Brain pericyte (primary cell): ENCODE measurements around the gene PPM1L.
A peak's percentile ranks its signal among the peaks of the same experiment; 100 is the strongest.

Experiments
- DNase-seq: peaks from one replicate; pipeline ENCODE4 v3.0.0-alpha.2; 2012; ENCODE audit warnings: low read depth, low spot score

The PPM1L gene

DNA sequence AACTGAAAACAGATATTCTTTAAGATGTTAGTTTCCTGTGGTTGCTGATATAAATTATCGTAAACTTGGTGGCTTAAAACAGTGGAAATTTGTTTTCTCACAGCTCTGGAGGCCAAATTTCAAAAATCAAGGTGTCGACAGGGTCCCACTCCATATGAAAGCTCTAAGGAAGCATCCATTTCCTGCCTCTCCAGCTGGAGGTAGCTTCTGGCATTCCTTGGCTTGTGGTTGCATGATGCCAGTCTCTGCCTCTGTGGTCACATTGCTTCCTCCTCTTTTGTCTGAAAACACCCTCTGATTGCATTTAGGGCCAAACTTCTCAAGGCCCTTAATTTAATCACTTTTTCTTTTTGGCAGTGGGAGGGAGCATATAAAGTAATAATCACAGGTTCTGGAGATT, 96.8 kb downstream of the PPM1L start:
- DNase-seq = no peak

DNA sequence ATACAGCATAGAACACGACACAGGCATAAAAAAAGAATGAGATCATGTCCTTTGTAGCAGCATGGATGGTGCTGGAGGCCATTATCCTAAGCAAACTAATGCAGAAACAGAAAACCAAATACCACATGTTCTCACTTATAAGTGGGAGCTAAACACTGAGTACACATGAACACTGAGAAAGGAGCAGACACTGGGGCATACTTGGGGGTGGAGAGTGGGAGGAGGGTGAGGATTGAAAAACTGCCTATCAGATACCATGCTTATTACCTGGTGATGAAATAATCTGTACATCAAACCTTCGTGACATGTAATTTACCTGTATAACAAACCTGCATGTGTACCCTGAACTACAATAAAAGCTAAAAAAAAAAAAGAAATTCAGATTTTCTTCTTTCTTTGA, 100.4 kb downstream of the PPM1L start:
- no peak for DNase-seq

DNA sequence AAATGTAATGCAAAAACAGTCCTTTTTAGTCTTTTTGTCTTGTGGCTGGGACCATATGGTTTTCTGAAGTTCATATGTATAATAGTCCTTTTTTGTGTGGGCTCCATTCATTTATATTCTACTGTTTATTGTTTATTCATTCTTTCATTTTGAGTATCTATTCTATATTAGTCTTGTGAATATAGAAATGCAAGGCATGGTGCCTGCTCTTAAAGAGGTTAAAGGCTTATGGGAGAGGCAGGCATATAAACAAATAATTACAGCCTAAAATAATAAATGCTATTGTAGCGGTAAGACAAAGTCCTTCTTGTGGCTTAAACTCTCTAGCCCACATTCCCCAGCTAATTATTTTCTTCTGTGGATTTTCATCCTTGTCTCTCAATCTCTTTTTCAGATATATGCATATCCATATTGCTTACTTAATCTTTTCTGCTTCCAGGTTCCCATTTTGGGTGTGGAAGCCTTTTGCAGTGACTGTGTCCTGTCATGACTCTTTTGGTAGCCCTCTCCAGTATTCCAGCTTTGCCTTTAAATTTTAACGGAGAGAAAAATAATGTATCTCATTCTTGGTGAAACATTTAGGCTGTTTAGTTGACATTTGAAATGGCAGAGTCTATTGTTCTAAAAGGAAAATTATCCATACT, 101.6 kb downstream of the PPM1L start:
- DNase-seq = no peak

DNA sequence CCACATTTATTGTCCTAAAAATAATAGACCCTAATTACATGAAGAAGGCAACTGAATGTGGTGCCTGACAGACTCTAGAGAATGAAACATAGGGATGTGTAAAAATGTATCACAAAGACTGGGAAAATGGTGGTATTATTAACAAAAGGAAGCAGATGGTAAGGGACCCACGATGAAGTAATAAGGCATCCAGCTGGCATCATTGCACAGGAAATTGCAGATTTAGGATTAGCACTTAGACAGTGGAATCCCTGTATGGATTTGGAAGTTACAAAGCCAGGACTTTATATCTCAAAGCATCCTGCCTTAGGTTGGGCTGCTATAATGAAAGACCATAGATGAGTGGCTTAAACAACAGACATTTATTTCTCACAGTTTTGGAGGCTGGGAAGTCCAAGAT, 104.3 kb downstream of the PPM1L start:
- DNase-seq = no peak

DNA sequence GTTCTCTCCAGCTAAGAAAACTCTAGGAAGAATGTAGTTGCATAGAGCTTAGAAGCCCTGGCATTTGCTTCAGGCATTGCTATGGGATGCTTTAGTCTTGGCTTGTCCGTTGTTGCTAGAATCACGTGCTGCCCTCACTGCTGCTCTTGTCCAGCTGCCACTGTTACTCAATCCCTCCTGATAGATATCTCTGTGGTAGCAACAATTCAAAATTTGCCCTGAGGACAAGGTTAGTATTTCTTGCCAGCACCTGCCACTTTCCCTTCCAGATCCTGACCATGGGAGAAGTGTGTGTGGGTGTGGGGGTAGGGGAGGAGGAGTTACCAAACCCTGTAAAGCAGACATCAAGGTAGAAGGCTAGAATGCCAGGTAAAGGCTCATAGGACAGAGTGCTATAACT, 113.8 kb downstream of the PPM1L start:
- no peak for DNase-seq

- DNase-seq = no peak
Measured at GRCh38 chr3:160870327-160870726, 114.3 kb downstream of the PPM1L start.

GRCh38 chr3:160874736-160875135, 118.7 kb downstream of the PPM1L start:
- DNase-seq = no peak

DNA sequence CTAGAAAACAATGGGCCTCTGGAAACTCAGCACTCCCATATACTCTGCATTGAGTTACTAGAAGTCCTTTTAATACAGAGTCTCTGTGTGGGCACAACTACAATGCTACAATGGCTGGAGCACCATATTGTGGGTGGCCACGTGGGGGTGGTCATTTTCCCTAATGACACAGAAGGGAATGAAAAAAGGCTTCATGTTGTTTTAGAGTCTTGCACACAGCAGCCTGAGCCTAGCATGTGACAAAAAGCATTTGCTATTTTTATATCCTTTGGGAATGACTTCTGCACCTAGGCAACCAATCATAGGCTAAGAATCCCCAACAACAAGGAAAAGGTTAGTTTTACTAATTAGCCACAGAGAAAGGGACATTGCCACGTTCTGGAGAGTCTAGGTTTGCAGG, 120.6 kb downstream of the PPM1L start:
- DNase-seq = no peak

DNA sequence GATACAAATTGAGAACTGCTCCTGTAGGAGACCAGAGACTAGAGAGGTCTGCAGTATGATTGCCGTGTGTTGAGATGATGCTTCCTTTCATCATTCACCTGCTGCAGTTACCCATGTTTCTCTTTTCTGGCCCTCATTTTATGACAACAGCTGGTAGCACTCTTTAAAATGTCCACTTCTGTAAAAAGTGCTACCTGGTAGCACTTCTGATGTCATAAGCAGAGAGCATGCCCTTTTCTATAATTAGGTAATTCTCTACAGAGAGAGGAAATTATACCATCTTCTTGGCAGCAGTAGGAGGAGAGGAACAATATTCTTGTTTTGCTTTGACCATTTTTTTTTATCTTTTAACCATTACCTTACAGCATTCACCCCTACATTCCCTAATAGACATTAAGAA, 123.8 kb downstream of the PPM1L start:
- no peak for DNase-seq

DNA sequence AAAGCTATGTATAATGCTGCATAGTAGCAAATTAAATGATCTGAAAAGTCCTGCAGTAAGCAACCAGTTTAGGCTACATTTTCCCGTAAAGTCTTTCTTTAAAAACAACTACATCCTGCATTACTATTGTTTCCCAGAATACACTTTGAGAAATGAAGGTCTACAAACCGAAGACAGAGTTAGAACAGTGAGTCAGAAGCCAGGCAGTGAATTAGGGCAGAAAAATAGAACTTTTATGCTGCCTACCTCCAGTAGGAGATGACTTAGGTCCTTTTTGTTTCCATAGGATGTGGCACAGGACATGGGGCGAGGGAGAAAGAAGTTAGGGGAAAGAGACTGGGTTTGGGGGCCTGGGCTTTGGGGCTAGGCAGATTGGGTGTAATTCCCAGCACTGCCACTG, 127.3 kb downstream of the PPM1L start:
- DNase-seq = no peak

GRCh38 chr3:160885791-160886286, 129.8 kb downstream of the PPM1L start:
- DNase-seq = peak; percentile 81

DNA sequence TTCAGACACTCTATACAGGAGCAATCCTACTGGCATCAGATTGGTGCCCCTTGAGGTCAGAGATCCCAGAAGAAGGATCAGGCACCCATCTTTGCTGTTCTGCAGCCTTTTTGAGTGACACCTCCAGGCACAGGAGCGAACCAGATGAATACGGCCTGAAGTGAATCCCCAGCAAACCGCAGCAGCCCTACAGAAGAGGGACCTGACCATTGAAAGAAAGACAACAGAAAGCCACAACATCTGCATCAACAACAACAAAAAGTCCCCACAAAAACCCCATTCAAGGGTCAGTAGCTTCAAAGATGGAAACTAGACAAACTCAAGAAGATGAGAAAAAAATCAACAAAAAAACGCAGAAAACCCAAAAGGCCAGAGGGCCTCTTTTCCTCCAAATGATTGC, 130.4 kb downstream of the PPM1L start:
- no peak for DNase-seq

DNA sequence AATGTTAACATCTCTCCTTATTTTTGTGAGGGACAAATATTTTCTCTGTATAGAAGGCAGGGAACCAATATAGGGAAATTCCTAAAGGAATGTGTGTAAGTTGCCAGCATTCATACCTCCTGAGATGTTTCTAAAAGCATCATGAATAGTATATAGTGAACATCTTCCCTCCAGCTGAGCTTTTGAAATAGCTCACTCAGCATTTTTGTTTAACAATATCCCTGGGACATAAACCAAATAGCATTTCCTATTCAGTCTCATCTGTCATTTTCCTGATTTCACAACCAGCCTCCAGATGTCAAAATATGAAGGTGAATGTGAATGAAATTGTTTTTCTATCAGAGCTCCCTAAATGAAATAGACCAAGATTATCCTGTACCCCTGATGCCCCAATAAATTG, 137.2 kb downstream of the PPM1L start:
- DNase-seq = no peak

- DNase-seq = no peak
Measured at GRCh38 chr3:160904691-160905090, 148.7 kb downstream of the PPM1L start.

GRCh38 chr3:160906646-160907045, 150.6 kb downstream of the PPM1L start:
- DNase-seq = no peak

DNA sequence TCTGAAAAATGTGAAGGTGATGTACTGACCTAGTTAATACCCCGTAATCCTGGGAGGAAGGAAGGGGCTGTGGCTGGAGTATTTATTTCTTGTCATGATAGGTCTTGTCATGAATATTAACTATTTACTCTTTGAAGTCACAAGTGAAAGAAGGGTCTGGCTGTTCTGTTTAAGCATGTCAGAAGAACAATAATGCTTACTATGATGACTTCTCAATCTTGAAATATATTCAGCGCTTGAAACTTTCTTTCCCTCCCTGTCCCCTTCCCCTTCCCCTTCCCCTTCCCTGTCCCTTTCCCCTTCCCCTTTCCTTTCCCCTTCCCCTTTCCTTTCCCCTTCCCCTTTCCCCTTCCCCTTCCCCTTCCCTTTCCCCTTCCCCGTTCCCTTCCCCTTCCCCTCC, 153.9 kb downstream of the PPM1L start:
- no peak for DNase-seq

GRCh38 chr3:160911411-160911810, 155.4 kb downstream of the PPM1L start:
- DNase-seq = no peak

DNA sequence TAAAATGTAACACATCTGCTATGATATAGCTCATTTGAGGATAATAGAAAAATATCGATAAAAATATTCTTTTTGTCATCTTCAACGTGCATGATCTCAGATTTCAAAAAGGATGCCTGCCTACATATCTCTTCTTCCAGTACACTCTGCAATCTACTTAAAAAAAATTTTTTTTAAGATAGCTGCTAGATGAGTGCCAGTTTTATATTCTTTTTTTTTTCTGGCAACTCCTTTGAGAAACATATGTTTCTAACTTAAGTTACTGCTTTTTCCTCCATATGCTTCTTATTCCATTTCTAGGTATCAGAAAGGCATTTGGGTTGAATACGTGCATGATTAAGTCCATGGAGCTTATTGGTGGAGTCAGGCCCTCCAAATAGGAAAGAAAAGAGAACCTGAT, 160.4 kb downstream of the PPM1L start:
- DNase-seq = no peak

GRCh38 chr3:160919942-160920341, 163.9 kb downstream of the PPM1L start:
- DNase-seq = no peak

DNA sequence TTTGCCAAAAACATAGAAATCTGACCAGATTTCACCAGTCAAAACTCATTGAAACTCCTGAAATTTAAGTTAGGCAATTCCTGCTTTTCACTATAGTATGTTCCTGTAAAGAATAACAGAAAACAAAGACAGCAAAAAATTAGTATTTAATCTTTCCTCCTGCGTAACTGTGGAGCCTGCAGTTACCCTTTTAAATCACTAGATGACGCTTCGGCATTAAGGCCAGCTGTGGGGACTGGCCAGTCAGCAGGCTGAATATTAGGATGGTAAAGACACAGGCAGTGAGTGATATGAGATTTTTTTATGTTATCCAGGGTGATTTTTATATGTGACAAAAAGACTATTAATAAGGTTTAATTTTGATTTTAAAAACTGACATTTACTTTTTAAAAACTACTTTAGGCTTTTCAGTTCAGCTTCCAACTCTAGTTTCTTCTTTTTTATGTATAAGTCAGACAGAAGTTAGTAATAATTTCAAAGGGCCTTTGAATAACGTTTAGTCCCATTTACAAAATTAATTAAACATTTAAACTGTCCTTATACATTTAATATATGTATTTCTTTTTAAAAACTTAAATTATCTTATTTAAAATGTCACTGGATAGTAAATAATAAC, 165.1 kb downstream of the PPM1L start:
- no peak for DNase-seq

DNA sequence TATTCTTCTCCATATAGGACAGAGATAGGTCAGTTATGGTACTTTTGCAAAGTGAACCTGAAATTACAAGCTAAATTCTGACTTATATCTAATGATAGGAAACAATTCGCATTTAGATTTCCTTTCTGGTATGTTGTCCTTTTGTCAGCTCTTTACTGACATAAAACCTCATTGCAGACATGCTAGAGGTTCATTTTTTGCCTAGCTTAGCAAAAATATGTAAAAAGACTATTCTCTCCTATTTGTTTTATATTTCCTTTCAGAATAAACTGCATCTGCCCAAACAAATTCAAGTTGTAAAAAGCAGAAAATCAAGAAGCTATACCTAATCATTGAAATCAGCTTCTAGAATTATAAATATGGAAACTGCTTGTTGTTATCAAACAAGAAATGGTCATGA, 168.7 kb downstream of the PPM1L start:
- DNase-seq = no peak

DNA sequence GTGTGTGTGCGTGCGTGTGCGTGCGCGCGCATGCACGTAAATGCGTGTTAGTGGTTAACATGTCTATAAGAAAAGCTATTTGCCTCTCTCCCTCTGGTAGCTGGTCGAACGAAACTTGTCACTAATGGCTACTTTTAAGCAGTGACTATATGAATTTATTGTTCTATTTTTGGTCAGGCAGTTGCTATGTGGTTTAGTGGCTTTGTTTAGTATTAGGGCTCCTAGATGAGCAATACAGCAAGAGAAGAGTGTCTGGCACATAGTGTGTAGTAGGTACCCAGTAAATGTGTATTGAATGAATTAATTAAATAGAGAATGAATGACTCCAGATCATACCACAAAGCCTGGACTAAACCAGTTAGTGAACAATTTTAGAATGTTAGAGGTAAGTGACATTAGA, 171.6 kb downstream of the PPM1L start:
- no peak for DNase-seq

DNA sequence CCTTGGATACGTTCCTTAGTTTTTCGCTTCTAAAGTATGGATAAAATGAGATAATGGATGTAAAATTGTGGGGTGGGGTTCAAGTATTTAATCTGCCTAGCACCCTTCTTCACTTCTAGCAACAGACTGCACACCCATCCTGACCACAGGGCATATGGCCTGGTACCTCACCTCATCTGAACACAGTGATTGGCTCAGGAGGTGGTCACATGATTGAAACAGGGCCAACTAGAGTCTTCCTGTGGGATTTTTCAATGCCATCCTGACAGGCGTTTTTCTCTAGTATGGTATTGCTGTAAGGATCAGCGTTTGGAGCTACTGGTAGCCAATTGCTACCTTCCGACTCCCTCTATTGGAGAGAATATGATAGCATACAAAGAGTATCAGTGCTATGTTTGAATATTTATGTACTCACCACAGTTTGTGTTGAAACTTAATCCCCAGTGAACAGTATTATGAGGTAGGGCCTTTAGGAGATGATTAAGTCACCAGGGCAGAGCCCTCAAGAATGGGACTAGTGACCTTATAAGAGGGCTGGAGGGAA, 172.2 kb downstream of the PPM1L start:
- no peak for DNase-seq
